KOPT-K1 (cell line): Measurements from ENCODE around the gene PDCD6IP.

Source experiments
- H3K27ac ChIP-seq: fragments of 200-600 bp; sonication (generic); 2 replicates; pipeline ENCODE4 v1.5.1; 2016; ENCODE audit warnings: antibody characterized with exemption, mild to moderate bottlenecking, low read depth, low read length; ENCODE audit not compliant: poor library complexity, severe bottlenecking
- H3K36me3 ChIP-seq: fragments of 200-600 bp; sonication (generic); 2 replicates; pipeline ENCODE4 v1.5.1; 2017; ENCODE audit warnings: antibody characterized with exemption, mild to moderate bottlenecking, low read length, moderate library complexity; ENCODE audit not compliant: insufficient read depth
- H3K9me3 ChIP-seq: fragments of 200-600 bp; sonication (generic); 2 replicates; pipeline ENCODE4 v1.5.1; 2017; ENCODE audit warnings: antibody characterized with exemption, low read length, mild to moderate bottlenecking; ENCODE audit not compliant: insufficient read depth, poor library complexity, severe bottlenecking

The PDCD6IP gene

GRCh38 chr3:33910031-33910430 is 111.6 kb downstream of the PDCD6IP start:
- Histone ChIP-seq H3K9me3 (no peaks in the 10 kb centered on the region), H3K36me3 (no peaks in the 10 kb centered on the region), H3K27ac (no peak overlapping the region)

DNA sequence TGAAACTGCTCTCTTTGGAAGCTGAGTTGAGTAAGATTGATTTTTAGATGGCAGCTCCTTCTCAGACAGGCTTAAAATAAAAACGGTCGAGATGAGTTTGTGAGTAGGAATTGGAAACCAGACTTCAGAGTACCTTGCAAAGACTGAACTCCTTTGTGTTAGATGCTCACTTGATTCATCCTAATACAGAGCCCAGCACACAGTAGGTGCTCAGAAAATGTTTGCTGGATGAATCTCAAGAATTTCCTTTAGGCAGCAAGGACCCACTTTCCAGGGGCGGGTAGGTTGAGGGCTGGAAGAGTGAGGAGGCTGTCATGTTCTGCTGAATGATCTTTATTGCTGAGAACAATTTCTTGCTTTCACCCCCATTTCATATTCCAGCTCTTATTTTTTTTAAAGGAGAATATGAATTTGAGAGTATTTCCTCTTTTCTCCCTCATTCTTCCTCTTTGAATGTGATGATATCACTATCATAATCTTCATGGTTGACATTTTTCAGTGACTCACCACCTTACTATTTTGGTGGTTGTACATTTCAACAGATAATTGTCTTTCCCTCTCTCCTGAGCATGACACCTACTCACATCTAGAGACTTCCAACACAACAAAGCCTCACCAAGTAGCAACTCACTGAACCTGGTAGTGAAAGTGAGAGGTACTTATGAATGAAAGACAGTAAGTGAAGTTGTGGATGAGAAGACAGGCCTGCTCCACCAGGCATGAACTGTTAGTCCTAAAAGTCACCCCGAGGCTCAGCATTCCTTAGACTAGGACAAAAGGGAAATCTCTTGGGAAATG is 113.3 kb downstream of the PDCD6IP start:
- Histone ChIP-seq H3K36me3 (no peaks in the 10 kb centered on the region), H3K27ac (no peak overlapping the region), H3K9me3 (no peaks in the 10 kb centered on the region)

DNA sequence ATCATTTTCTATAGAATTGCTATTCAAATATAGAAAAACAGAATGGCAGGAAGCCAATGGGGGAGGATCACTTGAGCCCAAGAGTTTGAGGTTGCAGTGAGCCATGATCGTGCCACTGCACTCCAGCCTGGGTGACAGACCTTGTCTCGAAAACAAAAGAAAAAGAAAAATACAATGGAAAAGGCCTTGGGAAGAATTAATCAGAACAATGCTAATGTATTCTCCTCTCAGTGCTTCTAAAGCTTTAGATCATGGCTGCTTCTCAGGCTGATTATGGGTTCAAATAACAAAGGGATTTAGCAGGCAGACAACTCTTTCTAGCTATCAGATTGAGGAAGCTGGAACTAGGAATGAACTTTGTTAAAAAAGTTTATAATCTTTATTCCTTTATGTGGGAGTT is 115.8 kb downstream of the PDCD6IP start:
- Histone ChIP-seq H3K9me3 (no peaks in the 10 kb centered on the region), H3K27ac (no peak overlapping the region), H3K36me3 (no peaks in the 10 kb centered on the region)

GRCh38 chr3:33914731-33915379 is 116.4 kb downstream of the PDCD6IP start:
- no peaks in the 10 kb centered on the region for H3K9me3 ChIP-seq

DNA sequence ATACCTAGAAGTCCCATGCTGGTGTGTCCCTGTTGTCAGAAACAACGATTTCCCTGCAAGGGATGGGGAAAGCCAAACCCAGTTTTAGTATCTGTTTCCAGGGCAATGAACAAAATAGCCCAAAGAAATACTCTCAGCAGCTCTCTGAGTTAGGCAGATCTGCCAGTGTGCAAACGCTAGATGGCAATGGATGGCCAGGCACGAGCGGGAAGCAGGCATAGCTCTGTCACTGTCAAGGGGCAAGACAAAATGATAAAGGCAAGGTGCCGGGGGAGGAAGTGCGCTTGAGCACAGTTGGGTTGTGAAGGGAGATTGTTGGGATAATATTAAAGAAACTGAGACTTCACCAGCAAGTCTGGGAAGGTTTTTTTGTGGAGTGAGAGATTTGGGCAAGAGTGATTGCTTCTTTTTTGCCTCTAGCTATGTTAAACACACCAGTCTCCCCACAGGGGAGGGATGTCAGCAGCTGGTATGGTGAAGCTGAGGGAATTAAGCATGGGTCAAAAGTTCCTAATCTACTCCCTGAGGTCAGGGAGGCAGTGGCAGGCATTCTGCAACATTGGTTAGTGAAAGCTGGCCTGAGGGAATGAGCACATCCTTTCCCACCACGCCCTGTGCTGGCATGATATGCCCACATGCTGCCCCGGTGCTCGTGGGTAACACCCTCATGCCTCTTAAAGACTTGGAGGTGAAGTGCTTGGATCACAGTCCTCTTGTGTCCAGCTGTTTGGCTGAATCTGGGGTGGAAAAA is 117.5 kb downstream of the PDCD6IP start:
- no peaks in the 10 kb centered on the region for H3K9me3 ChIP-seq
- no peak overlapping the region for H3K27ac ChIP-seq
- no peaks in the 10 kb centered on the region for H3K36me3 ChIP-seq

More at GRCh38 chr3:33914731-33915379, 116.4 kb downstream of the PDCD6IP start:
- H3K36me3 ChIP-seq: no peaks in the 10 kb centered on the region
- no peak overlapping the region for H3K27ac ChIP-seq

- Histone ChIP-seq H3K27ac (no peak overlapping the region), H3K9me3 (no peaks in the 10 kb centered on the region)
These were observed 119.8 kb downstream of the PDCD6IP start for GRCh38 chr3:33918126-33918756.

More at GRCh38 chr3:33918126-33918756, 119.8 kb downstream of the PDCD6IP start:
- H3K36me3 ChIP-seq: no peaks in the 10 kb centered on the region
